ENCODE measurements around the gene CNTNAP2.

Gene CNTNAP2

GRCh38 chr7:147472556-147472955 is 1356.0 kb downstream of the CNTNAP2 start:
- H3K4me3 ChIP-seq (ENCODE audit: low read depth, low read length), result no peak overlapping the region
- H3K36me3 ChIP-seq, result no peaks in the 10 kb centered on the region
- H3K27me3 ChIP-seq, result no peaks in the 10 kb centered on the region
- H3K9me3 ChIP-seq, result no peaks in the 10 kb centered on the region; the same call in 1 of the 2 replicates
- no peak for DNase-seq
- H3K4me1 ChIP-seq, result no peaks in the 10 kb centered on the region
- TF ChIP-seq, protein P1, sequence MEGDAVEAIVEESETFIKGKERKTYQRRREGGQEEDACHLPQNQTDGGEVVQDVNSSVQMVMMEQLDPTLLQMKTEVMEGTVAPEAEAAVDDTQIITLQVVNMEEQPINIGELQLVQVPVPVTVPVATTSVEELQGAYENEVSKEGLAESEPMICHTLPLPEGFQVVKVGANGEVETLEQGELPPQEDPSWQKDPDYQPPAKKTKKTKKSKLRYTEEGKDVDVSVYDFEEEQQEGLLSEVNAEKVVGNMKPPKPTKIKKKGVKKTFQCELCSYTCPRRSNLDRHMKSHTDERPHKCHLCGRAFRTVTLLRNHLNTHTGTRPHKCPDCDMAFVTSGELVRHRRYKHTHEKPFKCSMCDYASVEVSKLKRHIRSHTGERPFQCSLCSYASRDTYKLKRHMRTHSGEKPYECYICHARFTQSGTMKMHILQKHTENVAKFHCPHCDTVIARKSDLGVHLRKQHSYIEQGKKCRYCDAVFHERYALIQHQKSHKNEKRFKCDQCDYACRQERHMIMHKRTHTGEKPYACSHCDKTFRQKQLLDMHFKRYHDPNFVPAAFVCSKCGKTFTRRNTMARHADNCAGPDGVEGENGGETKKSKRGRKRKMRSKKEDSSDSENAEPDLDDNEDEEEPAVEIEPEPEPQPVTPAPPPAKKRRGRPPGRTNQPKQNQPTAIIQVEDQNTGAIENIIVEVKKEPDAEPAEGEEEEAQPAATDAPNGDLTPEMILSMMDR (IDR thresholded peaks at IDR 0.05; ENCODE audit: low read depth, low read length), result no peak

GRCh38 chr7:147474862-147475261 is 1358.3 kb downstream of the CNTNAP2 start:
- Histone ChIP-seq H3K36me3 (no peaks in the 10 kb centered on the region), H3K9me3 (no peaks in the 10 kb centered on the region; the same call in 1 of the 2 replicates), H3K27me3 (no peaks in the 10 kb centered on the region), H3K4me3 (ENCODE audit: low read depth, low read length) (no peak overlapping the region), H3K4me1 (no peaks in the 10 kb centered on the region)
- DNase-seq, result no peak
- TF ChIP-seq, protein P1 (IDR thresholded peaks at IDR 0.05; ENCODE audit: low read depth, low read length), result no peak

GRCh38 chr7:147477526-147477925 is 1360.9 kb downstream of the CNTNAP2 start:
- TF ChIP-seq, protein P1 (IDR thresholded peaks at IDR 0.05; ENCODE audit: low read depth, low read length), result no peak
- H3K36me3 ChIP-seq, result no peaks in the 10 kb centered on the region

GRCh38 chr7:147478796-147479195 is 1362.2 kb downstream of the CNTNAP2 start:
- H3K9me3 ChIP-seq, result no peaks in the 10 kb centered on the region; the same call in 1 of the 2 replicates
- no peak for DNase-seq
- no peaks in the 10 kb centered on the region for H3K27me3 ChIP-seq
- TF ChIP-seq, protein P1 (IDR thresholded peaks at IDR 0.05; ENCODE audit: low read depth, low read length), result no peak
- H3K36me3 ChIP-seq, result no peaks in the 10 kb centered on the region
- H3K4me3 ChIP-seq (ENCODE audit: low read depth, low read length), result no peak overlapping the region
- no peaks in the 10 kb centered on the region for H3K4me1 ChIP-seq

More at GRCh38 chr7:147477526-147477925, 1360.9 kb downstream of the CNTNAP2 start:
- H3K4me3 ChIP-seq (ENCODE audit: low read depth, low read length), result no peak overlapping the region
- DNase-seq, result no peak
- H3K27me3 ChIP-seq, result no peaks in the 10 kb centered on the region
- no peaks in the 10 kb centered on the region for H3K4me1 ChIP-seq
- no peaks in the 10 kb centered on the region; the same call in 1 of the 2 replicates for H3K9me3 ChIP-seq

- TF ChIP-seq, protein P1 (IDR thresholded peaks at IDR 0.05; ENCODE audit: low read depth, low read length), result no peak
- DNase-seq, result no peak
- no peaks in the 10 kb centered on the region for H3K36me3 ChIP-seq
- no peak overlapping the region for H3K4me3 ChIP-seq (ENCODE audit: low read depth, low read length)
- H3K27me3 ChIP-seq, result no peaks in the 10 kb centered on the region
- H3K4me1 ChIP-seq, result no peaks in the 10 kb centered on the region
- no peaks in the 10 kb centered on the region for H3K9me3 ChIP-seq
Measured at GRCh38 chr7:147483634-147484292, 1367.2 kb downstream of the CNTNAP2 start.

- no peak overlapping the region for H3K4me3 ChIP-seq (ENCODE audit: low read depth, low read length)
- H3K9me3 ChIP-seq, result no peaks in the 10 kb centered on the region
- DNase-seq, result no peak
- TF ChIP-seq, protein P1 (IDR thresholded peaks at IDR 0.05; ENCODE audit: low read depth, low read length), result no peak
- H3K27me3 ChIP-seq, result no peaks in the 10 kb centered on the region
- no peaks in the 10 kb centered on the region for H3K36me3 ChIP-seq
- no peaks in the 10 kb centered on the region for H3K4me1 ChIP-seq
Measured at GRCh38 chr7:147485660-147486210, 1369.1 kb downstream of the CNTNAP2 start.
